Endothelial cell of umbilical vein (primary cell): ENCODE results near the gene PPFIA2. TPM values are rescaled to one million over a fixed set of nuclear protein-coding genes. Genes with fewer than 3 reads are reported as not detected.

Experiments used
- BruUV-seq: library from RNA; stranded (reverse); fragments of 400-500 nt; replicated peaks from 2 replicates; lab custom pipeline; 2021; lab: Mats Ljungman, UMichigan
- CTCF ChIA-PET: fragments of 300-600, 350-600 bp; sonication (Branson Sonifier 250); formaldehyde crosslinking; loops from one replicate; lab custom pipeline; 2021; ENCODE audit warnings: antibody characterized with exemption, inconsistent platforms; lab: Charles Lee
- POLR2A ChIA-PET: fragments of 300-600, 350-600 bp; sonication (Branson Sonifier 250); formaldehyde crosslinking; loops from one replicate; lab custom pipeline; 2021; ENCODE audit warnings: antibody characterized with exemption, inconsistent platforms; lab: Charles Lee
- DNase-seq: peaks from one replicate; pipeline ENCODE4 v3.0.0-alpha.2; 2011; ENCODE audit warnings: low read depth, low spot score
- FAIRE-seq: peaks from 2 replicates; lab custom pipeline; 2011; peaks lifted over from hg19 to GRCh38; lab: Jason Lieb, UNC
- H2AFZ ChIP-seq: 2 replicates; pipeline ENCODE4 v1.6.0; 2012; ENCODE audit warnings: low read depth, low read length, control low read depth, inconsistent platforms
- H3K27ac ChIP-seq: 2 replicates; pipeline ENCODE4 v1.5.1; 2011; ENCODE audit warnings: low read depth, mild to moderate bottlenecking, control low read depth, low read length, moderate library complexity; ENCODE audit not compliant: insufficient read depth
- H3K27me3 ChIP-seq, 2 experiments: 2 replicates each; pipeline versions ENCODE4 v1.6.0 to v1.6.1; 2011; ENCODE audit warnings: low read length in 2 of 2, mixed read lengths in 1 of 2; ENCODE audit not compliant: control insufficient read depth in 2 of 2, insufficient read depth in 2 of 2
- H3K36me3 ChIP-seq, 2 experiments: 2 replicates in 1 of 2; 3 replicates in 1 of 2; pipeline ENCODE4 v1.5.1; 2011; ENCODE audit warnings: low read length in 2 of 2, mild to moderate bottlenecking in 1 of 2, moderate library complexity in 1 of 2; ENCODE audit not compliant: control insufficient read depth in 2 of 2, insufficient read depth in 2 of 2; ENCODE audit errors: extremely low read depth in 1 of 2
- H3K4me1 ChIP-seq: 3 replicates; pipeline ENCODE4 v1.5.1; 2011; ENCODE audit warnings: mild to moderate bottlenecking, low read length; ENCODE audit not compliant: control insufficient read depth, insufficient read depth; ENCODE audit errors: extremely low read depth
- H3K4me2 ChIP-seq: 2 replicates; pipeline ENCODE4 v1.6.1; 2011; ENCODE audit warnings: low read length, control low read depth, mixed read lengths; ENCODE audit not compliant: insufficient read depth
- H3K4me3 ChIP-seq, 3 experiments: fragments of 200-600 bp in 1 of 3; sonication (generic), shearing (Covaris generic) in 1 of 3; replicated peaks in 1 of 3; 2 replicates each; pipeline ENCODE4 v1.5.1; 2011 to 2016; ENCODE audit warnings: control low read depth in 3 of 3, low read length in 3 of 3, mild to moderate bottlenecking in 2 of 3, inconsistent platforms in 1 of 3, low read depth in 1 of 3, moderate library complexity in 1 of 3; ENCODE audit not compliant: insufficient read depth in 1 of 3
- H3K79me2 ChIP-seq: 2 replicates; pipeline ENCODE4 v1.6.0; 2012; ENCODE audit warnings: low read length, inconsistent platforms; ENCODE audit not compliant: control insufficient read depth, insufficient read depth
- H3K9ac ChIP-seq: replicated peaks from 2 replicates; pipeline ENCODE3; 2011; ENCODE audit warnings: low read length, control low read depth; ENCODE audit not compliant: insufficient read depth; ENCODE audit errors: extremely low read depth
- H3K9me1 ChIP-seq: replicated peaks from 3 replicates; pipeline ENCODE4 v1.6.0; 2011; ENCODE audit warnings: mild to moderate bottlenecking, low read length; ENCODE audit not compliant: control insufficient read depth, insufficient read depth; ENCODE audit errors: extremely low read depth
- H3K9me3 ChIP-seq: replicated peaks from 2 replicates; pipeline ENCODE4 v1.5.1; 2012; ENCODE audit warnings: low read length, inconsistent platforms; ENCODE audit not compliant: control insufficient read depth, insufficient read depth
- H4K20me1 ChIP-seq: replicated peaks from 2 replicates; pipeline ENCODE3; 2011; ENCODE audit warnings: mild to moderate bottlenecking, low read length; ENCODE audit not compliant: control insufficient read depth, insufficient read depth; ENCODE audit errors: extremely low read depth
- CTCF ChIP-seq, 2 donors: IDR thresholded peaks; 1 replicate in 1 of 2; 2 replicates in 1 of 2; pipeline ENCODE4 v1.5.1; 2011; ENCODE audit warnings: low read length in 2 of 2, mild to moderate bottlenecking in 2 of 2, moderate library complexity in 2 of 2, control low read depth in 1 of 2, inconsistent platforms in 1 of 2, low read depth in 1 of 2; ENCODE audit not compliant: insufficient read depth in 1 of 2; ENCODE audit errors: extremely low read depth in 1 of 2
- FOS ChIP-seq: IDR thresholded peaks from 2 replicates; pipeline ENCODE4 v1.6.1; 2011; ENCODE audit warnings: mild to moderate bottlenecking, low read length, moderate library complexity, borderline replicate concordance; ENCODE audit not compliant: insufficient read depth
- GATA2 ChIP-seq: IDR thresholded peaks from 2 replicates; pipeline ENCODE4 v1.7.0; 2011; ENCODE audit warnings: low read depth, mild to moderate bottlenecking, moderate library complexity, mixed read lengths, low read length; ENCODE audit not compliant: insufficient read length, insufficient read depth
- JUN ChIP-seq: IDR thresholded peaks from 2 replicates; pipeline ENCODE4 v1.6.1; 2011; ENCODE audit warnings: borderline replicate concordance, low read depth; ENCODE audit not compliant: insufficient read length, insufficient read depth
- POLR2A ChIP-seq: IDR thresholded peaks from 2 replicates; pipeline ENCODE4 v1.6.1; 2012; ENCODE audit warnings: low read depth, mild to moderate bottlenecking, control low read depth, low read length
- POLR2AphosphoS5 ChIP-seq: IDR thresholded peaks from 2 replicates; pipeline ENCODE4 v1.6.1; 2012; ENCODE audit warnings: low read depth, mild to moderate bottlenecking, control low read depth, low read length, moderate library complexity; ENCODE audit not compliant: insufficient read depth
- dilution Hi-C: fragments of 300-500 bp; cut with MboI; formaldehyde crosslinking; loops from one replicate; pipeline ENCODE4 v1.15.0; 2019; ENCODE audit warnings: low sequenced_read_pairs; ENCODE audit not compliant: extremely low pct_ligation_motif_present
- intact Hi-C: fragments of 100-400 bp; cut with micrococcal nuclease; formaldehyde crosslinking; loops from one replicate; pipeline ENCODE4 v1.10.0; 2022
- polyA plus RNA-seq, 4 experiments: library from polyadenylated mRNA; depleted of rRNA in 3 of 4; stranded (reverse) in 3 of 4; unstranded in 1 of 4; fragments of >200 nt; gene quantifications; 2 replicates each; pipeline versions ENCODE4 v1.2.1 to v1.2.3, GENCODE V29; 2011 to 2012; ENCODE audit warnings: missing spikeins in 1 of 4
- total RNA-seq: library from RNA; stranded (reverse); gene quantifications from 2 replicates; pipeline ENCODE4 v1.2.3, GENCODE V29; 2021

The PPFIA2 gene
- total and polyA plus RNA-seq, 2 donors (not counting 3 experiments of a cell fraction or from before 2014, with no cell fraction given): not detected

GRCh38 chr12:81274637-81275529, 484.3 kb downstream of the PPFIA2 start:
- no peaks in the 10 kb centered on the region for H3K9me3 ChIP-seq
- H4K20me1 ChIP-seq: no peaks in the 10 kb centered on the region
- no TSS peak for BruUV-seq
- DNase-seq: peak; percentile 22
- dilution Hi-C loops: no loop called here
- ChIA-PET CTCF (interaction anchor here (1.1 to 2.9 kb wide), 2 partner anchors 9 to 17 kb away, joined by 5 to 17 read pairs; no protein-coding TSS in a partner anchor), POLR2A (no interaction called here)
- intact Hi-C loops: loop anchor here (10.0 kb wide), 1 partner anchor 180 kb away; no protein-coding TSS in a partner anchor
- no peaks in the 10 kb centered on the region for H3K79me2 ChIP-seq
- no peak overlapping the region for H3K4me3 ChIP-seq
- no peak overlapping the region for H3K27ac ChIP-seq
- peaks cover 0 to 13% of the 10 kb centered on the region in 2 experiments for H3K27me3 ChIP-seq
- no peak overlapping the region for H3K9ac ChIP-seq
- no peaks in the 10 kb centered on the region for H3K36me3 ChIP-seq
- TF ChIP-seq POLR2A: no peak
- no peak for TF ChIP-seq POLR2AphosphoS5
- peak; percentile 40 for TF ChIP-seq FOS
- peak; percentile 32 for TF ChIP-seq JUN
- no peak for TF ChIP-seq CTCF (IDR thresholded peaks at IDR 0.05; ENCODE audit: extremely low read depth in 1 of 2, insufficient read depth in 1 of 2, low read depth in 1 of 2, low read length in 2 of 2)
- TF ChIP-seq GATA2: peak; percentile 63
- peak; percentile 67 for FAIRE-seq
- no peaks in the 10 kb centered on the region for H3K9me1 ChIP-seq
- H3K4me2 ChIP-seq: no peak overlapping the region
- H2AFZ ChIP-seq: no peak overlapping the region
- H3K4me1 ChIP-seq: no peaks in the 10 kb centered on the region
